CD4-positive, alpha-beta memory T cell (primary cell): ENCODE results near the gene KRT2. TPM values are rescaled to one million over a fixed set of nuclear protein-coding genes. Genes with fewer than 3 reads are reported as not detected.
A peak's percentile ranks its signal among the peaks of the same experiment; 100 is the strongest.

Experiments used
- CTCF ChIA-PET: fragments of 350-600 bp; sonication (Branson Sonifier 250); formaldehyde crosslinking; loops from one replicate; lab custom pipeline; 2021; ENCODE audit warnings: inconsistent platforms; ENCODE audit not compliant: partially characterized antibody; lab: Charles Lee
- POLR2A ChIA-PET: fragments of 350-600 bp; sonication (Branson Sonifier 250); formaldehyde crosslinking; loops from one replicate; lab custom pipeline; 2021; ENCODE audit not compliant: partially characterized antibody; lab: Charles Lee
- DNase-seq, 5 donors: peaks; one replicate each; pipeline versions ENCODE4 v3.0.0 to v3.0.0-alpha.2; 2020 to 2022; ENCODE audit warnings: mixed read lengths in 1 of 5
- H3K27ac ChIP-seq: one replicate; pipeline ENCODE4 v1.7.0; 2013; ENCODE audit warnings: low read depth, low read length
- H3K27me3 ChIP-seq: 2 replicates; pipeline ENCODE4 v1.7.0; 2013; ENCODE audit warnings: mild to moderate bottlenecking, low read length, moderate library complexity; ENCODE audit not compliant: insufficient read depth
- H3K36me3 ChIP-seq: 2 replicates; pipeline ENCODE4 v1.7.0; 2013; ENCODE audit warnings: mild to moderate bottlenecking, low read length, moderate library complexity; ENCODE audit not compliant: insufficient read depth
- H3K4me1 ChIP-seq: 2 replicates; pipeline ENCODE4 v1.7.0; 2013; ENCODE audit warnings: mild to moderate bottlenecking, low read length, moderate library complexity; ENCODE audit not compliant: insufficient read depth
- H3K4me3 ChIP-seq, 2 donors: one replicate each; pipeline ENCODE4 v1.7.0; 2013; ENCODE audit warnings: low read length in 2 of 2, mild to moderate bottlenecking in 1 of 2
- H3K9me3 ChIP-seq, 2 donors: one replicate each; pipeline ENCODE4 v1.7.0; 2013; ENCODE audit warnings: low read length in 2 of 2, control low read depth in 1 of 2; ENCODE audit not compliant: control insufficient read depth in 1 of 2
- H3K27ac Mint-ChIP-seq, 7 donors: one replicate each; pipeline ENCODE4 v1.8.0; 2020 to 2021; ENCODE audit warnings: mixed read lengths in 7 of 7, mild to moderate bottlenecking in 6 of 7, inconsistent platforms in 3 of 7, moderate library complexity in 3 of 7
- H3K27me3 Mint-ChIP-seq, 2 donors: one replicate each; pipeline ENCODE4 v1.8.0; 2020 to 2021; ENCODE audit warnings: mixed read lengths in 2 of 2
- H3K36me3 Mint-ChIP-seq, 2 donors: one replicate each; pipeline ENCODE4 v1.8.0; 2020 to 2021; ENCODE audit warnings: mixed read lengths in 2 of 2, inconsistent platforms in 1 of 2, mild to moderate bottlenecking in 1 of 2
- H3K4me1 Mint-ChIP-seq, 4 donors: one replicate each; pipeline ENCODE4 v1.8.0; 2020 to 2021; ENCODE audit warnings: mixed read lengths in 4 of 4, mild to moderate bottlenecking in 1 of 4
- H3K4me3 Mint-ChIP-seq, 8 donors: one replicate each; pipeline ENCODE4 v1.8.0; 2020 to 2021; ENCODE audit warnings: mixed read lengths in 8 of 8, mild to moderate bottlenecking in 7 of 8, moderate library complexity in 6 of 8, inconsistent platforms in 3 of 8
- H3K9me3 Mint-ChIP-seq, 8 donors: one replicate each; pipeline ENCODE4 v1.8.0; 2020 to 2021; ENCODE audit warnings: mixed read lengths in 8 of 8, mild to moderate bottlenecking in 5 of 8, inconsistent platforms in 3 of 8, moderate library complexity in 1 of 8
- intact Hi-C: fragments of 100-400 bp; cut with micrococcal nuclease; formaldehyde crosslinking; loops from one replicate; pipeline ENCODE4 v1.15.1; 2023
- polyA plus RNA-seq, 2 donors: library from polyadenylated mRNA; unstranded; fragments of 300-500 nt; fragmentation: Illumina TruSeq; gene quantifications; one replicate each; pipeline ENCODE4 v1.2.3, GENCODE V29; 2021
- total RNA-seq, 2 experiments: library from RNA; stranded (reverse); gene quantifications; one replicate each; pipeline ENCODE4 v1.2.3, GENCODE V29; 2021

The KRT2 gene
- total and polyA plus RNA-seq, 4 experiments from 2014 or later = 0.08 to 0.39 (median 0.21) TPM

DNA sequence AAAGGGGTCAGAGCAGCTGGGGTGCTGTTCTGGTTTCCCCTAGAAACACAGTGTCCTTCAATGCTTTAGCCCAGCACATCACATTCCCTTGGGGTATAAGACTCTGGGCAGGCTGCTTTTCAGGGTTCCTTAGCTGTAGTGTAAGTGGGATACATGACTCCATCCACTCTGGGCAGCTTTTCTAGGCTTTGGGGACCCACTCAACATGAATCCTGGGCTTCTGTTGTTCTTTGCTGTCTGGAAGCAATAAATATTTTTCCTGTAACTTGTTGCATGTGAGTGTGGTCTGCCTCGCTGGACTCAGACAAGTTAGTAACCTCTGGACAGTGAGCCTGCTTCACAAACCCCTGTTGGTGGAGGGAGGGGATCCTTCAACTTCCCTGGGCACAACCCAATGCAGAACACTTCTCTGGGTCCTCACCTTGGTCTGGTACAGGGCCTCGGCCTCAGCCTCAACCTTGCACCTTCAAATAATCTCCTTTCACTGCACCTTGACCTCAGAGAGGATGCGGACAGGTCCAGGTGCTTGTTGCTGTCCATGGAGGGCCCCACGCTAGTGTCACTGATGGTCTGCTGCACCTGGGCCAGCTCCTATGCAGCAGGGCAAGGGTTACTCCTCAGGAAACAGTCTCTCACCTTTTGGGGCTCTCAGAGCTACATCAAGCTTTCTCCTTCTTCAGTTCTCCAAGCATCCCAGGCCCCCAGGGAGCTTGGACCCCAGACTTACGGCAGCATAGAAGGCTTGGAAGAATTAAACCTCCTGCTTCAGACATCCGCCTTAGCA lies 20.1 kb downstream of the KRT2 start:
- intact Hi-C loops = no loop called here

DNA sequence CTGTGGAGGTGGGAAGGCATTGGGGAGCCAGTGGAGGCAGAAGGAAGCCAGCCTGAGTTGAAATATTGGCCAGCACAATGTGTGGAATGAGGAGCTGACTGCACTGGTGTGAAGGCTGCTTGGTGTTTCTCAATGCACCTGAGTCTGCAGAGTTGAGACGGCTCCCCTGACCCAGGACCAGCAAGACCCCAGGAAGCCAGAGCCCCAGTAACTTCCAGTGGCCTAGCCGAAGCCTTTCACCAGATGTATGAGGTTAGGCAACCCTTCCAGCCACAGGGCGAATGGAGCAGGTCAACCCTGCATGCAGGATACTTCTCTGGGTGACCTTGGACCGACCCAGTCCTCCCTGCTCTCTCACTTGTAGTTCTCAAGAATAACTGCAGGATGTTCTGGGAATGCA lies 20.7 kb downstream of the KRT2 start:
- peaks cover 1 to 3% of the 10 kb centered on the region in 2 donors for H3K27me3 Mint-ChIP-seq
- peaks cover 0 to 2% (median 0%) of the 10 kb centered on the region in 8 donors for H3K9me3 Mint-ChIP-seq
- ChIA-PET CTCF (no interaction called here), POLR2A (interaction anchor here (1.1 to 5.1 kb wide), 2 partner anchors 14 to 20 kb away, joined by 4 to 20 read pairs; no protein-coding TSS in a partner anchor)
- no peaks in the 10 kb centered on the region for H3K36me3 Mint-ChIP-seq
- Histone ChIP-seq H3K27me3 (no peaks in the 10 kb centered on the region), H3K4me3 (no peak overlapping the region), H3K4me1 (peaks cover 21% of the 10 kb centered on the region), H3K9me3 (no peaks in the 10 kb centered on the region), H3K36me3 (no peaks in the 10 kb centered on the region), H3K27ac (no peak overlapping the region)
- intact Hi-C loops = no loop called here
- H3K4me3 Mint-ChIP-seq = peak overlapping the region in 4 of 8 donors; percentile 10 to 59 (median 40)
- no peak for DNase-seq
- peak overlapping the region in 2 of 7 donors; percentile 14 to 53 for H3K27ac Mint-ChIP-seq
- H3K4me1 Mint-ChIP-seq = peaks cover 16 to 69% (median 38%) of the 10 kb centered on the region in 4 donors

More for the DNA sequence above, 20.1 kb downstream of the KRT2 start:
- CTCF ChIA-PET = no interaction called here
- no peak for DNase-seq
- Histone ChIP-seq H3K27ac (no peak overlapping the region), H3K4me1 (peaks cover 21% of the 10 kb centered on the region), H3K36me3 (no peaks in the 10 kb centered on the region), H3K4me3 (no peak overlapping the region), H3K27me3 (no peaks in the 10 kb centered on the region), H3K9me3 (no peaks in the 10 kb centered on the region)
- Mint-ChIP-seq H3K4me3 (no peak overlapping the region), H3K36me3 (no peaks in the 10 kb centered on the region), H3K27ac (peak overlapping the region in 2 of 7 donors; percentile 31 to 66), H3K9me3 (peaks cover 0 to 2% (median 0%) of the 10 kb centered on the region in 8 donors), H3K27me3 (peaks cover 1 to 2% of the 10 kb centered on the region in 2 donors), H3K4me1 (peaks cover 16 to 67% (median 37%) of the 10 kb centered on the region in 4 donors)
- POLR2A ChIA-PET = interaction anchor here (1.0 to 5.1 kb wide), 2 partner anchors 10 to 13 kb away, joined by 3 to 20 read pairs; no protein-coding TSS in a partner anchor

DNA sequence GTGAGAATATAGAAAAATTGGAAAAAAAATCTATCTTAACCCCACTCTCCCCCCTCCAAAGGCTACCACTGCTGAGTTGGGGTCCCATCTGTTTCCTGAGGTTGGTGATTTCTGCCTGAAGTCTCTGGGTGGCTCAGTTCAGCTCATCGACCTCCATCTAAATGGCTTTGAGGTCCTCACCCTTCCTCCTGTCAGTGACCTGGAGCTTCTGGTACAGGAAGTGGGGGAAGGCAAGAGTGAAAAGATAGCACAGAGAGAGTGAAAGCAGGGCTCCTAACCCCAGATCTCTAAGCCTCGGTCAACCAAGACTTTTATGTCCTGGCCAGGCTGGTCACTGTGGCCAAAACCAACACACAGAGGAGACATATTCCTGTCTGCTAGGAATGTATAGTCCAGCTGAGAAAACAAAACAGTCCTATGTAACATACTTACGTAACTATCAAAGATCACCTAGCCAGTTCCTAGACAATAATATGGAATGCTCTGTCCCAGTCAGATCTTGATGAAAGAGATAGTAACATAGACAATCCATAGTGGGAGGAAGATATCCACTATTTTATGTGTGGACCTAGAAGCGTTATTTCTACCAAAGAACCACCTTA lies 21.3 kb downstream of the KRT2 start:
- ChIA-PET POLR2A (interaction anchor here (0.6 to 5.1 kb wide), 3 partner anchors 15 to 20 kb away, joined by 3 to 20 read pairs (median 4); no protein-coding TSS in a partner anchor), CTCF (no interaction called here)
- intact Hi-C loops = no loop called here
- peak overlapping the region in 6 of 8 donors; percentile 29 to 59 (median 46) for H3K4me3 Mint-ChIP-seq
- H3K36me3 Mint-ChIP-seq = no peaks in the 10 kb centered on the region
- no peak for DNase-seq
- peaks cover 21% of the 10 kb centered on the region for H3K4me1 ChIP-seq
- no peaks in the 10 kb centered on the region for H3K9me3 ChIP-seq
- H3K27ac ChIP-seq = no peak overlapping the region
- H3K27me3 ChIP-seq = no peaks in the 10 kb centered on the region
- peaks cover 0 to 2% (median 0%) of the 10 kb centered on the region in 8 donors for H3K9me3 Mint-ChIP-seq
- no peak overlapping the region for H3K4me3 ChIP-seq
- H3K4me1 Mint-ChIP-seq = peaks cover 16 to 73% (median 39%) of the 10 kb centered on the region in 4 donors
- no peaks in the 10 kb centered on the region for H3K36me3 ChIP-seq
- H3K27ac Mint-ChIP-seq = peak overlapping the region in 6 of 7 donors; percentile 14 to 89 (median 55)
- H3K27me3 Mint-ChIP-seq = peaks cover 1 to 3% of the 10 kb centered on the region in 2 donors

DNA sequence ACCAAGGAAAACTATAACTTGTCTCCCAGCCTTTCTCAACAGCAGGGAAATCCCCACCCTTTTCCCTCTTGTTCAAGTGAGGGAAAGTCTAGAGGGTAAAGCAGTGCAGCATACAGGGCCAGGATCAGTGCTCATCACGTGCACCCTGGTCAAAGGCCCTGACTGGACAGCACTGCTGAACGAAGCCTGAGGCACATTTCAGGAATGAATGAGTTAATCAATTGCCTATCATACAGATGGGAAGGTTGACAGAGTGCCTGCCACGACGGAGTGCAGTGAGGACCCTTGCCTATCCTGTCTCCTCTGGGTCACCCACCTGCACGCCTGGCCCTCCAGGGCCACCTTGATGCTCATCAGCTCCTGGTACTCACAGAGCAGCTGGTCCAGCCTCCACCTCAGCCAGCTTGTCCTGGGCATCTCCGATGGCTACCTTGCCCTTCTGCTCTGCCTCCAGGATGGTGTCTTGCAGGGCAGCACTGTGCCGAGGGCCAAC lies 22.0 kb downstream of the KRT2 start:
- peaks cover 21% of the 10 kb centered on the region for H3K4me1 ChIP-seq
- H3K36me3 ChIP-seq = no peaks in the 10 kb centered on the region
- intact Hi-C loops = no loop called here
- no peak overlapping the region for H3K27ac ChIP-seq
- H3K4me3 Mint-ChIP-seq = peak overlapping the region in 3 of 8 donors; percentile 2 to 59 (median 45)
- peak overlapping the region in 4 of 7 donors; percentile 38 to 89 (median 46) for H3K27ac Mint-ChIP-seq
- peaks cover 1 to 3% of the 10 kb centered on the region in 2 donors for H3K27me3 Mint-ChIP-seq
- ChIA-PET CTCF (interaction anchor here (1.0 kb wide), 1 partner anchor 27 kb away, joined by 3 read pairs; no protein-coding TSS in a partner anchor), POLR2A (interaction anchor here (0.6 to 1.1 kb wide), 2 partner anchors 17 to 19 kb away, joined by 3 to 4 read pairs; no protein-coding TSS in a partner anchor)
- no peak overlapping the region for H3K4me3 ChIP-seq
- H3K27me3 ChIP-seq = no peaks in the 10 kb centered on the region
- peaks cover 0 to 2% (median 0%) of the 10 kb centered on the region in 8 donors for H3K9me3 Mint-ChIP-seq
- DNase-seq = no peak
- no peaks in the 10 kb centered on the region for H3K36me3 Mint-ChIP-seq
- H3K9me3 ChIP-seq = no peaks in the 10 kb centered on the region
- peaks cover 16 to 73% (median 39%) of the 10 kb centered on the region in 4 donors for H3K4me1 Mint-ChIP-seq

DNA sequence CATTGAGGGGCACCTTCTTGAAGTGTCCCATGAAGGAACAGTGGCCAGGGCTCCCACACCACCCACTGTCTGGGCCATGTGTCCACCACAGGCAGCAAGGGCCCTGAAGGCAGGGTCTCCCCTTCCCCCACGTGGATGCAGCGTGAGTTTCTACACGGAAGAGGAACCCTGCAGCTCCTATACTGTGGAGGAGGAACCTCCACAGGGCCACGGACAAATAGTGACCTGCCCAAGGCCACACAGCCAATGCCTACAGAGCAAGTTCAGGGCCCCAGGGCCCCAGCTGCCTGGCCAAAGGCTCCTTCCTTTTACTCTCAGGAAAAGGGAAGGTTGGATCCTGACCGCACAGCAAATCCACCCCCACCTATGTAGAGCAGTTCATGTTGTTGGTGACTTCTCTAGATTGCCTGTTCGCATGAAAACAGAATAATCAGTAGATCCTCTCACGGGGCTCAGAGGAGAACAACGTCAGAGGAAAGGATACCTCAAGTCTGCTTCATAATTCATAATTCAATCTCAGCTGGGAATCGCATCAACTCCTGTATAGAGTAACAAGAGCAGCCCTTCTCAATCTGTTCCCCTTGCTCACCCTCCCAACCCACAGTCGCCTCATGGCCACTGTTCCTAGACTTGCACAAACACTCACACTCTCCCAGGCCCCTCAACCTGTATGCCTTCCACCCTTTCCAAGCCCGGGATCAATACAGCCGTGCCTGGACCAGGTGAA lies 22.6 kb downstream of the KRT2 start:
- CTCF ChIA-PET = interaction anchor here (0.7 to 1.0 kb wide), 2 partner anchors 13 to 28 kb away, joined by 3 read pairs; no protein-coding TSS in a partner anchor
- DNase-seq = no peak

DNA sequence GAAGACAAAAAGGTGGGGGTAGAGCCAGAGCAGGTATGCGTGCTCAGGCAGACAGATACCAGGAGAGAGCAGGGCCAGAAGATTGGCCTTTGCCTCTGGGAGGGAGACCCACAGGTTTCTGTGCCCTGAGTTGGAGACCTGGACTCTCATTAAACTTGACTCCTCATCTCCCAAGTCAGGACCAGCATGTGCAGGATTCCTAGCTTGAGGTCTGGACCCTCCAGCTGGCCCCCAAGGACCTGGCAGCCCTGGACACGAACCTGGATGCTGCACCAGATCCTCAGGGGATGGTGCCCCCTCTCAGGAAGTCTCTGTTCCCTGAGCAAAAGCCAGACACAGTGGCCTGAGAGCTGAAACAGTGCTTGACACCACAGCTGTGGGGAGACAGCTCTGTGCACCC lies 23.2 kb downstream of the KRT2 start:
- peaks cover 0 to 1% of the 10 kb centered on the region in 2 donors for H3K27me3 Mint-ChIP-seq
- peaks cover 0 to 2% (median 0%) of the 10 kb centered on the region in 8 donors for H3K9me3 Mint-ChIP-seq
- Histone ChIP-seq H3K4me3 (no peak overlapping the region), H3K4me1 (peaks cover 20% of the 10 kb centered on the region), H3K27me3 (no peaks in the 10 kb centered on the region), H3K27ac (no peak overlapping the region), H3K9me3 (no peaks in the 10 kb centered on the region), H3K36me3 (no peaks in the 10 kb centered on the region)
- intact Hi-C loops = no loop called here
- H3K4me1 Mint-ChIP-seq = peaks cover 14 to 64% (median 33%) of the 10 kb centered on the region in 4 donors
- DNase-seq = no peak
- H3K27ac Mint-ChIP-seq = peak overlapping the region in 1 of 7 donors; percentile 30
- POLR2A ChIA-PET = no interaction called here
- H3K36me3 Mint-ChIP-seq = no peaks in the 10 kb centered on the region
- H3K4me3 Mint-ChIP-seq = peak overlapping the region in 1 of 8 donors; percentile 50
- CTCF ChIA-PET = interaction anchor here (0.7 to 1.0 kb wide), 2 partner anchors 13 to 28 kb away, joined by 3 read pairs; no protein-coding TSS in a partner anchor

More for the DNA sequence above, 22.6 kb downstream of the KRT2 start:
- Histone ChIP-seq H3K4me1 (peaks cover 21% of the 10 kb centered on the region), H3K4me3 (no peak overlapping the region), H3K9me3 (no peaks in the 10 kb centered on the region), H3K27ac (no peak overlapping the region), H3K36me3 (no peaks in the 10 kb centered on the region), H3K27me3 (no peaks in the 10 kb centered on the region)
- POLR2A ChIA-PET = no interaction called here
- no peaks in the 10 kb centered on the region for H3K36me3 Mint-ChIP-seq
- H3K9me3 Mint-ChIP-seq = peaks cover 0 to 2% (median 0%) of the 10 kb centered on the region in 8 donors
- peak overlapping the region in 3 of 7 donors; percentile 3 to 43 (median 38) for H3K27ac Mint-ChIP-seq
- peak overlapping the region in 2 of 8 donors; percentile 2 to 39 for H3K4me3 Mint-ChIP-seq
- peaks cover 1 to 3% of the 10 kb centered on the region in 2 donors for H3K27me3 Mint-ChIP-seq
- intact Hi-C loops = no loop called here
- peaks cover 16 to 70% (median 37%) of the 10 kb centered on the region in 4 donors for H3K4me1 Mint-ChIP-seq
